ENCODE measurements around the gene OR2A7.
"Not testable (repeated sequence)": the region's sequence is repeated elsewhere in the genome, so short reads cannot be mapped to it uniquely, and the experiment has no call there.

Gene OR2A7, protein sequence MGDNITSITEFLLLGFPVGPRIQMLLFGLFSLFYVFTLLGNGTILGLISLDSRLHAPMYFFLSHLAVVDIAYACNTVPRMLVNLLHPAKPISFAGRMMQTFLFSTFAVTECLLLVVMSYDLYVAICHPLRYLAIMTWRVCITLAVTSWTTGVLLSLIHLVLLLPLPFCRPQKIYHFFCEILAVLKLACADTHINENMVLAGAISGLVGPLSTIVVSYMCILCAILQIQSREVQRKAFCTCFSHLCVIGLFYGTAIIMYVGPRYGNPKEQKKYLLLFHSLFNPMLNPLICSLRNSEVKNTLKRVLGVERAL

DNA sequence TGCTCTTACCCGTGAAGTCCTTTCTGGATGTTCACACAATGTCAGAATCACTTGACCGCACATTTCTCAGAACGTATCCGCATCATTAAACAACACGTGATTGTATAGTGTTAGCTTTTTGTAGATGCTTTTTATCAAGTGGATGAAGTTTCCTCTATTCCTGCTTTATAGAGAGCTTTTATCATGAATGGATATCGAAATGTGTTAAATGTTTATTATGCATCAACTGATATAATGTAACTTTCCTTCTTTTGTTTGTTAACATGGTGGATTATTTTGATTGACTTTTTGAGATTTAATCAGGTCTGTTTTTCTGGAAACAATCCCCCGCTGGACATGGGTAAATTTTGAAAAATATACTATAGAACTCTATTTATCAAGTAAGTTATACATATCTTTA is at the start of gene OR2A7:
TSS of gene OR2A7 (minus strand) at position 101 of the 400 bp plus-strand sequence. CDS start 5,164 bp downstream, outside the sequence.
- DNase-seq, result not testable (repeated sequence)

DNA sequence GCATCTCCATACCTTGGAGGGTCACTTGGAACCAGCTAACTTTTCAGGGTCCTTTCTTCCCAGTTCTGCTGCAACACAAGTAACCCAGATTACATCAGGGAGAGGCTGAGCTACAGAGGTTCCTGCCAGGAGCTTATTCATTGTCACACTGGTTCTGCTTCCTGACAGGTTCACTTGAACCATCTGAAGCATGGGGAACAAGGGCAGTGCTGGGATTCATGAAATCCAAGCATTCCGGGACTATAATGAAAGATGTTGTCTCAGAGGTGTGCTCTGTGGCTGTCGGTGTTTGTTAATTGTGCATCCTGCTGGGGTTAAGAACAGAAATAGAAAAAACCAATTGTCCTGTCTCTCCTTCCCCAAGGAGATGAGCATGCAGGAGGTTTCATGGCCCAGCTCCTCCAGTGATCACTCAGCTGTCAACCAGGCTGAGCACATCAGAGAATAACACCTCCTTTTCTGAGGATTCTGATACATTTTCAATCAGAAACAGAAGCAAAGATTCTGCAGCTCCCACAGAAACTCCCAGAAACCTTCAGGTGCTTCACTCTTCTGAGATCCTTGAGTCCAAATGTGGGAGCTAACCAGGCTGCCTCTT is 47.4 kb upstream of the OR2A7 start, which contains the start of gene OR2A1:
TSS of gene OR2A1 (plus strand) at position 548 of the 598 bp plus-strand sequence. CDS start 5,706 bp downstream, outside the sequence.
- DNase-seq, result not testable (repeated sequence)

DNA sequence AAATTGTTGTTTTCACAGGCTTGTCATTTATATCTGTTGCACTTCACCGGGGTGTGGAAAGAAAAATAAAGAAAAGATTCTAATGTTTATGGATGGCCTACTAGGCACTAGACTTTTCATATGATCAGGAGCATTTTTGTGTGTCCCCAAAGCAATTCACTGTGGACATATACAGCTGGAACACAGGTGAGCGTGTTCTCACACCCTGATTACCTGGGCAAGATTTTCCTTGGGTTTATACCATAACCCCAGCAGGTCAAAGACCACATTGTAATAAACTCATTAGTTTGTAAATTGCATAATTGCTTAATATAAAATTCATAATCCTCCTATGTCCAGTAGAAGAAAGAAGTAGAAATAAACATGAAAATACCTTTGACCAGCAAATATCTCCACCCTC is 46.6 kb upstream of the OR2A7 start:
- not testable (repeated sequence) for DNase-seq

DNA sequence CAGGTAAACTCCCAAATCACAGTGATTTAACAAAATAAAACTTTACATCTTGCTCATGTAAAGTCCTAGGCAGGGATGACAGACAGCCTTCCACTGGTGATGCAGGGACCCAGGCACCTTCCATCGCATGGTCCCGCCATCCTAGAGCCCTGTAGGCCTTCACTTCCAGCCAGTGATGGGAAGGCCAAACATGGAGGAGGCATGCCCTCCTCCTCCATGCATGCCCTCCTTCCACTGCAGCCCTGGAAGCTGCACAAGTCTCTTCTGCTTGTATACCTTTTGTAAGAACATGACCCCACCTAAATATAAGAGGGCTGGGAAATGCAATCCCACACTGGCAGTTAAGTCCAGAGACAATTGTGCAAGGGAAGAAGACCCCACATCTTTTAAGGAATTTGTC is 45.1 kb upstream of the OR2A7 start:
- not testable (repeated sequence) for DNase-seq

GRCh38 chr7:144305156-144305555 is 40.6 kb upstream of the OR2A7 start:
- not testable (repeated sequence) for DNase-seq

GRCh38 chr7:144303607-144304006 is 39.0 kb upstream of the OR2A7 start:
- DNase-seq, result not testable (repeated sequence)

GRCh38 chr7:144302578-144303303 is 38.1 kb upstream of the OR2A7 start:
- not testable (repeated sequence) for DNase-seq

DNA sequence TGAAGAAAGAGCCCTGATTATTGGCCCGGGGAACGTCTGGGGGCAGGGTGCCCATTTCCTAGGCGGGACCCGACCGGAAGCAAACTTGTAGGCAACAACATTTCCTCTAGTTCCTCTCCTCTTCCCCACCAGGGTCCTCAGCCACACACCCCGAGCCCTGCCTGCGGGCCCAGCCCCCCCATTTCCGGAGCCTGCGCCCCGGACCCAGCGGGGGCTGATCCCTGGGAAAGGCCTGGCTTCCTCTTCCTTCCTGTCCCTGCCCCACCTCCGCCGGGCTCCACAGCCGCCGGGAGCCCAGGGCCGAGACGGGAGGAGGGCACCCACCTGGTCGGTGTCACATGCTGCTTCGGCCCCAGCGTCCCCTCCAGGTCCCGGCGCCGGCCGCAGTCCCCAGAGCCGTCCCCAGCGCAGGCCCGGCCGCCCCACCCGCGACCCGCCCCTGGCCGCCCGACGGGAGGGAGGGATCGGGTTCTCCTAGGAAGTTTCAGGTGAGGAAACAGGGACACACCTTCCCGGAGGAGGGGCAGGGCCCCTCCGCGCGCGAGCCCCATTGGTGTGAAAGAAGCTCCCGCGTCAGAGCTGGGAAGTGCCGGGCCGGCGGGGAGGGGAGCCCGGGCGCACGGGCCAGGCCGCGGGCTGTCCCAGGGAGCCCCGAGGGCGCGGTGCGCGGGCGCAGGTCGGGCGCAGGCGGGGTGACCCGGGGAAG is 29.4 kb upstream of the OR2A7 start:
- not testable (repeated sequence) for DNase-seq

DNA sequence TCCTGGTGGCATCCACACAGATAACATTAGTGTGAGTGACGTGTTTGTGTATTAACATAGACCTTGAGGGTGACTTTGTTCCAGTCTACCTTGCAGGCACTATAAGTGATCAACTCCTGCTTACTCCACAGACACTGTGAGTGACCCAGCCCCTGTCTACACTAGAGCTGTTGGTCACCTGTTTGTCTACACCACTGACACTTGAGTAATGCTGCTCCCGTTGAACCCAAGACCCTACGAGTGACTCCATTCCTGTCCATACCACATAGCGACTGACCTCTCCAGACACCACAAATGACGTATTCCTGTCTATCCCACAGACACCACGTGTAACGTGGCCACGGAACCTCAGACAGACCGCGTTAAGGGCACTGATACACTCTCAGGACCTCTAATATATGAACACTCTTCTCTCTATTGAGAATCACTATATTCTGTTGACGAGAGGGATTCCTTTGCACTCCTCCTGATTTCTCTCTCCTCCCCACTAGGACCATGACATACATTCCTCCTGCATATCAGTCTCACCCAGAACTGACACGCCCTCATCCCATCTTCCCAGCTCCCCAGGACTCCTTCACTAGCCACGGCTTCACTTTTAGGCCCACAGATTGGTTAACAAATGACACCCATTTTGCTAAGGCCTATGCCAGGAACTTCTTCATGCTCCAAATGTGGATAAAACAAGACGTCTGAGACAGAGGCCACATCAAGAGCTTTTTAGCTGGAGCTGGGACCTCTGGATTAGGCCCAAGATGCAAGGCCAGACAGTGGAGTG is 28.0 kb upstream of the OR2A7 start:
- not testable (repeated sequence) for DNase-seq

GRCh38 chr7:144291607-144292006 is 27.0 kb upstream of the OR2A7 start:
- DNase-seq, result not testable (repeated sequence)

GRCh38 chr7:144287171-144287784 is 22.7 kb upstream of the OR2A7 start:
- not testable (repeated sequence) for DNase-seq

- DNase-seq, result not testable (repeated sequence)
Observed at GRCh38 chr7:144283716-144284115, 19.1 kb upstream of the OR2A7 start.

DNA sequence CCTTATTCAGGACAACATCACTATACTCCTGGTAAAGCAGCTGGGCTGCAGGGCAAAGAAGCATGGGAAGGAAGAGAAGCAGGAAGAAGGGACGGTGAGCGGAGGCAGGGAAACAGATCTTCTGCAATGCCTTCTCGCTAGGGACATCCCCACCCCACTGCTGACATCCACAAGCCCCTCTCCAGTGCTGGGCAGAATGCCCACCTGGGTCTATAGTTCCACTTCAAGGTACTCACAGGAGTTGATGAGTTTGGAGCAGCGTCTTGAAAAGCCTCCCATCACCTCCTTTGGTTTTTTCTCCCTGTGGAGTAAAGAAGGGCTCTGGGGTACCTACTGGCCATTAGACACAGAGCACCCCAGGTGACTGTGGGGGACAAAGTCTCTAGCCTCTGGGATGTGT is 17.9 kb upstream of the OR2A7 start:
- DNase-seq, result not testable (repeated sequence)

- DNase-seq, result not testable (repeated sequence)
Observed at GRCh38 chr7:144281981-144282380, 17.4 kb upstream of the OR2A7 start.

DNA sequence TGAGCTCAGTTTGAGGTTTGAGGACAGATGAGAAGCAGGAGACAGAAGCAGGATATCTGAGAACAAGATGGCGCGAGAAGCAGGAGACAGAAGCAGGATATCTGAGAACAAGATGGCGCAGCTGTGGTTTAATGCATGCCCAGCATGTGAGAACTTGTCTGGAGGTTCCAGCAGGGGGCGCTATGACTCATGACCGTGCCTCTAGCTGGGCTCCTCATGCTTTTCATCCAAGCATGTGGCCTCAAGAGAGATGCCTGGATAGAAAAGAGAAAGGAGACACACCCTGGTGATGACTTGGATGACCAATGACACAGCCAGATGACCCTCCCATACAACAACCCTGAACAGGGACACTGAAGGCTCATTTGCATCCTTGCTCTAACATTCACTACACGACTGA is 15.4 kb upstream of the OR2A7 start:
- DNase-seq, result not testable (repeated sequence)

DNA sequence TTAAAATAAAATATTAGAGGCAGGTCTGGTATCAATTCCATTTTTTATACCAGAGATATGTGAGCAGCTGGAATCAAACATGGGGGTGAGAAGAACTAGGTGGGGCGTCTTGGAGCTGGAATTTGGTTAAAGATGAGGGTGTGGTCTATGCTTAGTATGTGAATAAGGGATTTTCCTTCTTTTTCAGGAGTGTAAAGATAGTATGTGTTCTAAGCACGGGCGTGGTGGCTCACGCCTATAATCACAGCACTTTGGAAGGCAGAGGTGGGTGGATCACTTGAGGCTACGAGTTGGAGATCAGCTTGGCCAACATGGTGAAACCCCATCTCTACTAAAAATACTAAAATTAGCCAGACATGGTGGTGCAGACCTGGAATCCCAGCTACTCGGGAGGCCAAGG is 10.7 kb upstream of the OR2A7 start:
- not testable (repeated sequence) for DNase-seq

- not testable (repeated sequence) for DNase-seq
Observed at GRCh38 chr7:144269188-144269587, 4.6 kb upstream of the OR2A7 start, which contains the start of gene CTAGE8. TSS of gene CTAGE8 (minus strand) at chr7:144269288. CDS start at chr7:144269250, 38 bp downstream.

GRCh38 chr7:144262128-144262527 is 2.5 kb downstream of the OR2A7 start:
- DNase-seq, result not testable (repeated sequence)

DNA sequence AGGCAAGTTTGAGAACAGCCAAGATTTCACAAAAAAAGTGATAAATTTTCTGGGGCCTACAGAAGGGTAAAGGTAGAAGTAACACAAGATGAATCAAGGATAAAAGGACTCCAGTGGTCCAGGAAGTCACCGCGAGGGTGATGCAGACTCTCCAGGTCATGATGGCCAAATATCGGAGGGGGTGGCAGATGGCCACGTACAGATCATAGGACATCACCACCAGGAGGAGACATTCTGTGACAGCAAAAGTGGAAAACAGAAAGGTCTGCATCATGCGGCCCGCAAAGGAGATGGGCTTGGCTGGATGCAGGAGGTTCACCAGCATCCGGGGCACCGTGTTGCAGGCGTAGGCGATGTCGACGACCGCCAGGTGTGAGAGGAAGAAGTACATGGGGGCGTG is 5.5 kb downstream of the OR2A7 start:
- DNase-seq, result not testable (repeated sequence)

- DNase-seq, result no peak
Observed at GRCh38 chr7:144256112-144256511, 8.5 kb downstream of the OR2A7 start.

- DNase-seq, result no peak
Observed at GRCh38 chr7:144255471-144255897, 9.1 kb downstream of the OR2A7 start.

Measured in SIG-M5 (cell line).